8988T (cell line): ENCODE results near the gene BEST1.
"Not testable (repeated sequence)": the region's sequence is repeated elsewhere in the genome, so short reads cannot be mapped to it uniquely, and the experiment has no call there.

ENCODE experiments used
- DNase-seq: peaks from one replicate; pipeline ENCODE4 v3.0.0; 2011

BEST1 gene

DNA sequence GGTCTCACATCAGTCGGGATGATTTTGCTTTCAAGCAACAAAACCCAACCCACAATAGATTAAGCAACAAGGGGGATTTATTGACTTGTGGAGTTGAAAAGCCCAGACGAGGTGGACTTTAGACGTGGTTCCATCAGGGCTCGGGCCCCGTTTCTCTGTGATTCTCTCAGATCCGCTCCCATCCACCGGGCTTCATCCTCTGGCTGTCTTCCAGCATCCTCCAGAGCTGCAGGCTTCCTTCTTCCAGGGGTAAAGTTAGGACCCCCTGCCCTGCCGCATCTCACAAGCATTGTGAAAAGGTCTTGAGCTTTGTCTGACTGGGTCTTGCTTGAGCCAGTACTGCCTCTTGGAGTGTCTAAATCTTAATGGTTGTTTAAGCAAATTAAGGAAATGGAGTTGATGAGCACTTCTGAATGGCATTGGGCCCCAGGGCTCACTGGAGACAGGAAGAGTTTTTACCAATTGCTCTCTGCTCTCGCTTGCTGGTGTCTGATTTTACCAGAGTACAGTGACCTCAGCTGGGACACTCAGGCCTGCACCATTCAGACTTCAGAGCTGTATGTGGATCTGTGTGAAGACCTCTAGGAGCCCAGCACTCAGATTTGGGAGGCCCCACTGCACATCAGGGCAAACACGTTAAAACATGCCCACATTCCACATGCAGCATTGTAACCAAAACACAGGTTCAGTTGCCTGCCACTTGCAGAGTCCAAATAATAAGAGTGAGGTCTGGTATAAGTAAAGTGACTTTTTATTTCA, 30.8 kb downstream of the BEST1 start:
- DNase-seq: no peak

DNA sequence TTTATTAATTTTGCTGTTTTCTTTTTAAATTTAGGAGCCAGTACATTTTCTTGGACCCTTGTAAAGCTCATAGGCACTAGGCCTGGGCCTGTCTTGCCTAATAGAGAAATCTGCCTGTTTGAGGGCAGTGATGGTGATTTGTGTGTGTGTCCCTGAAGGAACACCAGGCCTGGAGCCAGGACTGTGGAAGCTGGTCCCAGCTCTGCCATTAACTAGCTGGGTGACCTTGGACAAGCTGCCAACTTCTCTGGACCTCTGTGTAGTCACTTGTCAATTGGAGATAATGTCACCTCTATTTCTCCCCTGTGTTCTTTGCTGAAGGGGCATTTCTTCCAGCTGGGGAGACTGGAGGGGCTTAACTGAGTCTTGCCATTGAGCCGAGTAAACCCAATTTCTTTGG, 33.3 kb downstream of the BEST1 start:
- DNase-seq: no peak

DNA sequence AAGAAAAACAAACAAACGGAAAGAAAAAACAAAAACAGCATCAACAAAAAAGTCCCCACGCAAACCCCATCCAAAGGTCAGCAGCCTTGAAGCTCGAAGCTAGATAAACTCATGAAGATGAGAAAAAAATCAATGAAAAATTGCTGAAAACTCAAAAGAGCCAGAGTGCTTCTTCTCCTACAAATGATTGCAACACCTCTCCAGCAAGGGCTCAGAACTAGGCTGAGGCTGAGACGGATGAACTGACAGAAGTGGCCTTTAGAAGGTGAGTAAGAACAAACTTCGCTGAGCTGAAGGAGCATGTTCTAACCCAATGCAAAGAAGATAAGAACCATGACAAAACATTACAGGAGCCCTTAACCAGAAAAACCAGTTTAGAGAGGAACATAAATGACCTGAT, 35.7 kb downstream of the BEST1 start:
- DNase-seq: no peak

- no peak for DNase-seq
These were observed 44.8 kb downstream of the BEST1 start for GRCh38 chr11:61994981-61995380.

DNA sequence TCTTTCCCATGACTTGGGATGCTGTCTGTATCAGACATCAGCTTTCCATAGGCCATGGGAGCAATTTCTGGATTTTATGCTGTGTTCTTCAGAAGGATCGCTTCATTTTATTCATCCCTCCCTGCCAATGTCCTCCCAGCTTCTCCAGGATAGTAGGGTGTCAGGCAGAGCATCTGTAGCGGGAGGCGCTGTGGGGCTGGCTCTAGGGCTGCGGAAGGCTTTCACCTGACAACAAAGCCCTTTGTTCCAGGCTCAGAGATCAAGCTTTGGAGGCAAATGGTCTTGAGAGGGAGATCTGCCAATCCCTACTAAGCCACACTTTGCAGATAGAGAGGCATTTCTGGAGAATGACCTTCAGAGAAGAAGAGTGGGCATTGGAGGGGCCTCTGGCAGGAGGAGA, 46.8 kb downstream of the BEST1 start:
- no peak for DNase-seq

DNA sequence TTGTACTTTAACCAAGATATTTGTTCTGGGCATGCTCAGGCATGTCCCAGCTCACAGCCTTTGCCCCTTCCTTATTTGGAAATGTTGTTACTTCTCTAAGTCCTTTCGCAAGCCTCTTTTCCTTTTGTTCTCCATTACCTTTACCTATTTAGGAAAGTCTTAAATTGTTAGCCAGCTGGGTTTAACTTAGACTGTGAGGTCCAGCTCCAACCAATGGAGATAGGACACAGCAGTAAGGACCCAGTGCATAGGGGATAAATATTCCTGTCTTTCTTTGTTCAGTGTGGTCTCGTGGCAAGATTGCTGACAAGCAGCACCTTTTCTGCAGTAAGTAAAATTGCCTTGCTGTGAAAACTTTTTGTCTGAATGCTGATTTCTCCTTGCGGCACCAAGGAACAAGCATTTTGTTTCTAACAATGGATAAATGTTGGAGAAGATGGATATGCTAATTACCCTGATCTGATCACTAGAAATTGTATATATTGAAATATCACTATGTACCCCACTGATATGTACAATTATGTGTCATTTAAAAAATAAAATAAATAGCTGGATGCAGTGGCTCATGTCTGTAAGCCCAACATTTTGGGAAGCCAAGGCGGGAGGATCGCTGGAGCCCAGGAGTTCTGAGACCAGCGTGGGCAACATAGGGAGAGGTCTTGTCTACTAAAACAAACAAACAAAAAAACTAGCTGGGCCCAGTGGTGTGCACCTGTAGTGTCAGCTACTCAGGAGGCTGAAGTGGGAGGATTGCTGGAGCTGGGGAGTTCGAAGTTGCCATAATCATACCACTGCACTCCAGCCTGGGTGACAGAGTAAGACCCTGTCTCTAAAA, 49.2 kb downstream of the BEST1 start:
- no peak for DNase-seq

DNA sequence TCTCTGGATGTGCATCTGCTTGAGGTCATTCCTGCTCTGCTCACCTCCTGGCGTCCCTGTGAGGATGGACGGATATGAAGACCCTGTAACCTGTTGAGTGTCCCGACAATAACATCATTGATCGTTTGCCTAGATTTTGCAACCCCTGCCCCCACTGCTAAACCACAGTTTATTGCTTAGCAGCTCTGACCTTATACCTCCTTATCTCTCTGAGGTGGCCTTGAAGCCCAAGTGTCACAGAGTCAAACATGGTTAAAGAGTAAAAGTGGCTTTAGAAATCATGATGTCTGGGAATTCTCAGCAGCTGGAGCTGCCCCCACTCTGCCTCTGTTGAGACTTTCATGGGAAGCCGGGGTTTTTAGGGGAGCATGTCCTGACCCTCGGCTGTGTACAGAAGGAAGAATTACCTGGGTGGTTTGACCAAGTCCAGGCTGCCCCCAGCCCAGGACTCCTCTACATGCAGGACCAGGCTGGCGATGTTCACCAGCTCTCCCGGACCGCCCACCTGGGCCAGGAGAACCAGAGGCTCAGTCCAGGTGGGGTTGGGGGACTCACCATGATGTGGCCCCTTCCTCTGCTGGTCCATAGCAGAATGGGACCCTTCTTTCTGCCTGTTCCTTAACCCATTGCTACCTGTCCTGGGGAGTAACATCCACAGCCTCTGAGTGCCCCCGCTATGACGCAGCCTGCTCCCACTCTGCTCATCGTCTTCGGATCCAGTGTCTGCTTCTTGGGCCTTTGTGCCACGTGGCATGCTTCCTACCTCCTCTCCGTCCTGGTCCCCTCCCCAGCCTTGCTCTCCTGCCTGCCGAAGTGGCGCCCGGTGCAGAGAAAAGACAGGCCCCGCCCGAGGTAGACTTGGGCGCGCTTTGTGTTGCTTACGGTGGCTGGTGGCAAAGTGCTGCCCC, 50.6 kb downstream of the BEST1 start:
- DNase-seq: no peak

GRCh38 chr11:62001450-62002191, 51.5 kb downstream of the BEST1 start:
- no peak for DNase-seq

DNA sequence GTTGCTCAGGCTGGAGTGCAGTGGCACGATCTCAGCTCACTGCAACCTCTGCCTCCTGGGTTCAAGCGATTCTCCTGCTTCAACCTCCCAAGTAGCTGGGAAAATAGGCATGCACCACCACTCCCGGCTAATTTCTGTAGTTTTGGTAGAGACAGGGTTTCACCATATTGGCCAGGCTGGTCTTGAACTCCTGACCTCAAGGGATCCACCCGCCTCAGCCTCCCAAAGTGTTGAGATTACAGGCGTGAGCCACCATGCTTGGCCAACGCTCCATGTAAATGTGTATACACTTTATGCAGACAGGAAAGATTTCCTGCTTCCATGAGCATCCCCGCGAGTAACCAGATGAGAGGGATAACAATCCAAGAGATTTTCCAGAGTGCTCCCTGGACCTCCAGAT, 52.1 kb downstream of the BEST1 start:
- not testable (repeated sequence) for DNase-seq

- DNase-seq: no peak
These were observed 54.3 kb downstream of the BEST1 start for GRCh38 chr11:62004473-62004872.

- no peak for DNase-seq
These were observed 58.0 kb downstream of the BEST1 start for GRCh38 chr11:62008193-62008592.

GRCh38 chr11:62010935-62011528, 60.9 kb downstream of the BEST1 start:
- DNase-seq: no peak

DNA sequence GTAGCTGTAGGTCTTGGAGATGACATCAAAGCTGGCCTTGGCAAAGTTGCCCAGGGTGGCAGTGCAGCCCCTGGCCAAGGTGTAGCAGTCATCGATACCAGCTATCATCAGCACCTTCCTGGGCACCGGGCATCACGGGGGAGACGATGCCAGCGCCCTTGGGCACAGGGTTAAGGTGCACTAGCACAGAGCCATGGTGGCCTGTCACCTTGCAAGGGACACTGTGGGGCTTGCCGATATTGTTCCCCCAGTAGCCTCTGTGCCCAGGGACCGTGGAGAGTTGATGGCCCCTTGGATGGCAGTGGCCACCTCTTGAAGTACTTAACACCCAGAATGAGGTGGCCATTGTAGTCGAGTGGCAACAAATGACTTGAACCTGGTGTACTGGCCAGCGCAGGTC, 61.7 kb downstream of the BEST1 start:
- DNase-seq: no peak

DNA sequence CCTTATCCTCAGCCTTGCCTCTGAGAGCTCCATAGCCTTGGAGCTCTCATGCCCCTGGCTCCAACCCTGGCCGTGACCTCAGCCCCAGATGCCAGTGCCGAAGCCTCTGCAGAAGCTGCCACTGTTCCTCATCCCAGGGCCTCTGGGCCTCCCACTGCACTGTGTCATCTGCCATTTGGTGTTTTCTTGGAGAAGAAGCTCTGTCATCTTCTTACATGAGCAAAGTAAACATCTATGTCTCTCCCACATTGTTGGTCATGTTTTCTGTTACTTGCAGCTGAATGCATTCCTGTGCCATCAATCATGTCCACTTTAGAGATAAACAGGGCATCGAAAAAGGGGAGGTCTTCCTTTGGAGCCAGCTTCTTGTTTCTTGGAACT, 62.3 kb downstream of the BEST1 start:
- no peak for DNase-seq

DNA sequence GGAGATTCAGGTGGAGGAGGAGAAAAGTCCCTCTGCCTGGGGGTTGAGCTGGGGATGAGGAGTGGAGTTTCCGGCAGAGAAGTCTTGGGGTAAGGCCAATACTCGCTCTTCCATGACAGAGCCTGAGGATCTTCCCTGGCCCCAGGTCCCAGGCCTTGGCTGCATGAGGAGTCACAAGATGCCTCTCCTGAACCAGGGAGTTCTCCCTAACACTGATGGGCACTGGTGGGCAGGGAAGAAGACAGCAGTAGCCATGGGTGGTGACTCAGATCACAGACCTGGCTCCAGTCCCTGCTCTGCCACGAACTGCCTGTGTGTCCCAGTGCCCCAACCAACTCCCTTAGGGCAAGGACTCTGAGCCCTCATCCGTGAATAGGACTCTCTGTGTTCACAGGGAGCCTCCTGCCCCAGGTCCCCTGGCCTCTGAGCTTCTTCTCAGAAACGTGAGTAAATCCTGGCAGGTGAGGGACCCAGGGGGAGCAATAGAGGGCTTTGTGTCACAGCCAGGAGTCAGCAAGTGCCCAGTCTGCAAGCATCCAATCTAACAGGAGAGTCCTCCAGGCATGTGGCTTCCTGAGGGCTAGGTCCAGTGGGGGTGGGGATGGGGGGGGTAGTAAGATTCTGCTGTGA, 62.8 kb downstream of the BEST1 start:
- DNase-seq: no peak
